NB4 (cell line): ENCODE data around the gene TANC2.

Experiments
- CTCF ChIP-seq: IDR thresholded peaks from one replicate; pipeline ENCODE4 v1.5.1; 2012; ENCODE audit warnings: low read depth, low read length
- MAX ChIP-seq: IDR thresholded peaks from 2 replicates; pipeline ENCODE4 v1.6.1; 2011; ENCODE audit warnings: low read depth, low read length
- POLR2A ChIP-seq: IDR thresholded peaks from 2 replicates; pipeline ENCODE4 v1.6.1; 2011; ENCODE audit warnings: mild to moderate bottlenecking; ENCODE audit not compliant: insufficient read length; ENCODE audit errors: extremely low read depth

- no peak for TF ChIP-seq CTCF
- TF ChIP-seq MAX = no peak
- no peak for TF ChIP-seq POLR2A
Observed at GRCh38 chr17:62974788-62975187, 8.8 kb downstream of the TANC2 start.
